Spleen (tissue), 11 donors: ENCODE results near the gene LYRM4. TPM values are rescaled to one million over a fixed set of nuclear protein-coding genes. Genes with fewer than 3 reads are reported as not detected.
A peak's percentile ranks its signal among the peaks of the same experiment; 100 is the strongest.

Experiments
- DNase-seq: peaks from one replicate; pipeline ENCODE4 v3.0.0-alpha.2; 2020
- H3K27ac ChIP-seq, 8 donors: fragments of 200-600 bp; sonication (generic) in 7 of 8; 1 replicate in 4 of 8; 2 replicates in 4 of 8; pipeline versions ENCODE4 v1.5.0 to v1.8.0; 2016 to 2021; ENCODE audit warnings: inconsistent platforms in 4 of 8, mild to moderate bottlenecking in 4 of 8, moderate library complexity in 1 of 8
- H3K27me3 ChIP-seq, 7 donors: fragments of 200-600 bp; sonication (generic) in 6 of 7; replicated peaks in 1 of 7; 1 replicate in 4 of 7; 2 replicates in 3 of 7; pipeline versions ENCODE4 v1.5.0 to v1.8.0; 2016 to 2021; ENCODE audit warnings: inconsistent platforms in 3 of 7, mild to moderate bottlenecking in 1 of 7
- H3K36me3 ChIP-seq, 6 donors: fragments of 200-600 bp; sonication (generic) in 5 of 6; 1 replicate in 4 of 6; 2 replicates in 2 of 6; pipeline versions ENCODE4 v1.5.0 to v1.8.0; 2016 to 2021; ENCODE audit warnings: inconsistent platforms in 2 of 6
- H3K4me1 ChIP-seq, 6 donors: fragments of 200-600 bp; sonication (generic) in 5 of 6; 1 replicate in 3 of 6; 2 replicates in 3 of 6; pipeline versions ENCODE4 v1.5.0 to v1.8.0; 2016 to 2021; ENCODE audit warnings: inconsistent platforms in 3 of 6
- H3K4me3 ChIP-seq, 8 donors: fragments of 200-600 bp; sonication (generic) in 7 of 8; 1 replicate in 4 of 8; 2 replicates in 4 of 8; pipeline versions ENCODE4 v1.5.0 to v1.8.0; 2016 to 2021; ENCODE audit warnings: inconsistent platforms in 4 of 8, mild to moderate bottlenecking in 4 of 8, moderate library complexity in 2 of 8
- H3K9me3 ChIP-seq, 8 donors: fragments of 200-600 bp; sonication (generic) in 7 of 8; 1 replicate in 4 of 8; 2 replicates in 4 of 8; pipeline versions ENCODE4 v1.5.0 to v1.8.0; 2016 to 2021; ENCODE audit warnings: inconsistent platforms in 4 of 8
- CTCF ChIP-seq, 11 experiments: fragments of 200-600 bp in 7 of 11; fragments of 450-650 bp in 4 of 11; sonication (generic) in 4 of 11; IDR thresholded peaks in 8 of 11; conservative IDR thresholded peaks in 3 of 11; 1 replicate in 7 of 11; 2 replicates in 4 of 11; pipeline versions ENCODE4 v1.4.0 to v1.8.0; 2016 to 2021; ENCODE audit warnings: antibody characterized with exemption in 11 of 11, inconsistent platforms in 4 of 11, mild to moderate bottlenecking in 1 of 11
- POLR2A ChIP-seq, 3 donors: fragments of 450-650 bp; IDR thresholded peaks; one replicate each; pipeline ENCODE4 v1.5.1; 2017; ENCODE audit warnings: antibody characterized with exemption in 3 of 3, mild to moderate bottlenecking in 1 of 3
- POLR2AphosphoS5 ChIP-seq, 3 donors: sonication (generic); formaldehyde crosslinking; IDR thresholded peaks; one replicate each; pipeline ENCODE4 v1.5.1; 2017; ENCODE audit warnings: antibody characterized with exemption in 3 of 3
- WGBS, 5 donors: extraction: QIAGEN DNeasy Blood & Tissue Kit in 3 of 5; methylation state at CpG; one replicate each; pipeline versions ENCODE4 v1.1.5 to v1.1.7; 2013 to 2018; 5-methylcytosine and 5-hydroxymethylcytosine counted together
- intact Hi-C: fragments of 100-400 bp; cut with DNase I; formaldehyde crosslinking; loops from one replicate; pipeline ENCODE4 v1.15.0; 2023; ENCODE audit warnings: low total_unique reads
- polyA plus RNA-seq, 3 donors: library from polyadenylated mRNA; stranded (reverse); fragments of 200-250 nt; gene quantifications; one replicate each; pipeline ENCODE4 v1.2.1, GENCODE V29; 2013
- total RNA-seq, 7 donors: library from RNA; depleted of rRNA in 3 of 7; stranded (reverse); fragments of >200 nt in 3 of 7; fragmentation: NEBNext Ultra II Directional in 4 of 7; extraction: Animal tissue kit (Norgen Biotek cat#: 25700) in 4 of 7; gene quantifications; one replicate each; pipeline versions ENCODE4 v1.1.0 to v1.2.1, GENCODE V29; 2016 to 2021
- donor health status: healthy with polysubstance abuse.
- donor health status: DM: no; HTN: no; CAD: no; lungs with moderate emphysema.
- donor health status: DM: no; HTN: no; CAD: no.
- donor health status: Bipolar disorder and iron deficiency.
- donor health status: healthy.
- donor health status: DM: no; HTN: no; CAD: no.
- donor health status: DM: yes; HTN: yes; CAD: no.

Gene LYRM4
- total and polyA plus RNA-seq, 10 donors, result 32.1 to 58.1 (median 38.7) TPM

GRCh38 chr6:5091210-5092069 lies 169.3 kb downstream of the LYRM4 start:
- WGBS, 5 donors, result 71 to 78% (median 76%) methylated on average over 10 of the region's 10 CpGs
- Histone ChIP-seq H3K36me3 (no peaks in the 10 kb centered on the region), H3K4me1 (peaks cover 4 to 56% (median 21%) of the 10 kb centered on the region in 6 donors), H3K9me3 (no peaks in the 10 kb centered on the region), H3K27me3 (peaks cover 0 to 24% (median 3%) of the 10 kb centered on the region in 7 donors), H3K4me3 (no peak overlapping the region), H3K27ac (no peak overlapping the region)
- no peak for DNase-seq
- intact Hi-C loops, result no loop called here
- TF ChIP-seq POLR2AphosphoS5 (IDR thresholded peaks at IDR 0.05) (no peak), POLR2A (IDR thresholded peaks at IDR 0.05) (no peak)

GRCh38 chr6:5090603-5091002 lies 170.1 kb downstream of the LYRM4 start:
- peak overlapping the region in 2 of 8 donors; percentile 3 to 27 for H3K27ac ChIP-seq
- no peaks in the 10 kb centered on the region for H3K36me3 ChIP-seq
- H3K4me3 ChIP-seq, result no peak overlapping the region
- DNase-seq, result no peak
- no peaks in the 10 kb centered on the region for H3K9me3 ChIP-seq
- TF ChIP-seq POLR2A (IDR thresholded peaks at IDR 0.05) (no peak), POLR2AphosphoS5 (IDR thresholded peaks at IDR 0.05) (no peak), CTCF (IDR thresholded peaks at IDR 0.05 in 8 of 11, conservative IDR thresholded peaks at IDR 0.05 in 3 of 11) (no peak)
- WGBS, 5 donors, result 53 to 69% (median 67%) methylated on average over 5 to 7 of the region's 7 CpGs
- intact Hi-C loops, result no loop called here
- H3K27me3 ChIP-seq, result peaks cover 0 to 32% (median 12%) of the 10 kb centered on the region in 7 donors
- peaks cover 4 to 64% (median 29%) of the 10 kb centered on the region in 6 donors for H3K4me1 ChIP-seq

GRCh38 chr6:5089481-5090438 lies 171.0 kb downstream of the LYRM4 start:
- WGBS, 5 donors, result 35 to 52% (median 44%) methylated on average over 5 of the region's 5 CpGs
- Histone ChIP-seq H3K4me3 (no peak overlapping the region), H3K36me3 (no peaks in the 10 kb centered on the region), H3K9me3 (no peaks in the 10 kb centered on the region), H3K27me3 (peaks cover 0 to 41% (median 20%) of the 10 kb centered on the region in 7 donors), H3K4me1 (peaks cover 8 to 69% (median 38%) of the 10 kb centered on the region in 6 donors), H3K27ac (peak overlapping the region in 3 of 8 donors; percentile 3 to 27 (median 27))
- intact Hi-C loops, result no loop called here
- TF ChIP-seq POLR2AphosphoS5 (IDR thresholded peaks at IDR 0.05) (no peak), CTCF (IDR thresholded peaks at IDR 0.05 in 8 of 11, conservative IDR thresholded peaks at IDR 0.05 in 3 of 11) (no peak), POLR2A (IDR thresholded peaks at IDR 0.05) (no peak)
- DNase-seq, result no peak

GRCh38 chr6:5088780-5089179 lies 172.0 kb downstream of the LYRM4 start:
- Histone ChIP-seq H3K9me3 (no peaks in the 10 kb centered on the region), H3K4me1 (peaks cover 10 to 77% (median 48%) of the 10 kb centered on the region in 6 donors), H3K27ac (no peak overlapping the region), H3K27me3 (peaks cover 0 to 46% (median 28%) of the 10 kb centered on the region in 7 donors), H3K36me3 (no peaks in the 10 kb centered on the region), H3K4me3 (no peak overlapping the region)
- intact Hi-C loops, result no loop called here
- DNase-seq, result no peak
- TF ChIP-seq CTCF (IDR thresholded peaks at IDR 0.05 in 8 of 11, conservative IDR thresholded peaks at IDR 0.05 in 3 of 11) (no peak), POLR2A (IDR thresholded peaks at IDR 0.05) (no peak), POLR2AphosphoS5 (IDR thresholded peaks at IDR 0.05) (no peak)
- WGBS, 5 donors, result 63 to 87% (median 79%) methylated on average over 3 of the region's 3 CpGs
